ENCODE measurements around the gene AKAP13.

The AKAP13 gene

GRCh38 chr15:85746641-85747040 lies 366.2 kb downstream of the AKAP13 start:
- TF ChIP-seq, protein P1, sequence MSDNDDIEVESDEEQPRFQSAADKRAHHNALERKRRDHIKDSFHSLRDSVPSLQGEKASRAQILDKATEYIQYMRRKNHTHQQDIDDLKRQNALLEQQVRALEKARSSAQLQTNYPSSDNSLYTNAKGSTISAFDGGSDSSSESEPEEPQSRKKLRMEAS (IDR thresholded peaks at IDR 0.05), result no peak
- no peak for TF ChIP-seq TEAD4 (IDR thresholded peaks at IDR 0.05)
- TF ChIP-seq ZBTB7A (IDR thresholded peaks at IDR 0.05; ENCODE audit: low read depth), result no peak
- TF ChIP-seq, protein P2, sequence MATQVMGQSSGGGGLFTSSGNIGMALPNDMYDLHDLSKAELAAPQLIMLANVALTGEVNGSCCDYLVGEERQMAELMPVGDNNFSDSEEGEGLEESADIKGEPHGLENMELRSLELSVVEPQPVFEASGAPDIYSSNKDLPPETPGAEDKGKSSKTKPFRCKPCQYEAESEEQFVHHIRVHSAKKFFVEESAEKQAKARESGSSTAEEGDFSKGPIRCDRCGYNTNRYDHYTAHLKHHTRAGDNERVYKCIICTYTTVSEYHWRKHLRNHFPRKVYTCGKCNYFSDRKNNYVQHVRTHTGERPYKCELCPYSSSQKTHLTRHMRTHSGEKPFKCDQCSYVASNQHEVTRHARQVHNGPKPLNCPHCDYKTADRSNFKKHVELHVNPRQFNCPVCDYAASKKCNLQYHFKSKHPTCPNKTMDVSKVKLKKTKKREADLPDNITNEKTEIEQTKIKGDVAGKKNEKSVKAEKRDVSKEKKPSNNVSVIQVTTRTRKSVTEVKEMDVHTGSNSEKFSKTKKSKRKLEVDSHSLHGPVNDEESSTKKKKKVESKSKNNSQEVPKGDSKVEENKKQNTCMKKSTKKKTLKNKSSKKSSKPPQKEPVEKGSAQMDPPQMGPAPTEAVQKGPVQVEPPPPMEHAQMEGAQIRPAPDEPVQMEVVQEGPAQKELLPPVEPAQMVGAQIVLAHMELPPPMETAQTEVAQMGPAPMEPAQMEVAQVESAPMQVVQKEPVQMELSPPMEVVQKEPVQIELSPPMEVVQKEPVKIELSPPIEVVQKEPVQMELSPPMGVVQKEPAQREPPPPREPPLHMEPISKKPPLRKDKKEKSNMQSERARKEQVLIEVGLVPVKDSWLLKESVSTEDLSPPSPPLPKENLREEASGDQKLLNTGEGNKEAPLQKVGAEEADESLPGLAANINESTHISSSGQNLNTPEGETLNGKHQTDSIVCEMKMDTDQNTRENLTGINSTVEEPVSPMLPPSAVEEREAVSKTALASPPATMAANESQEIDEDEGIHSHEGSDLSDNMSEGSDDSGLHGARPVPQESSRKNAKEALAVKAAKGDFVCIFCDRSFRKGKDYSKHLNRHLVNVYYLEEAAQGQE (IDR thresholded peaks at IDR 0.05; ENCODE audit: low read depth), result no peak
- TF ChIP-seq EGR1 (IDR thresholded peaks at IDR 0.05), result no peak
- no peak for TF ChIP-seq YY1 (IDR thresholded peaks at IDR 0.05; ENCODE audit: low read depth)
- no peak for TF ChIP-seq EP300 (IDR thresholded peaks at IDR 0.05; ENCODE audit: borderline replicate concordance)
- TF ChIP-seq NFIC (IDR thresholded peaks at IDR 0.05), result no peak
- TF ChIP-seq TCF12 (IDR thresholded peaks at IDR 0.05; ENCODE audit: low read depth), result no peak

- TF ChIP-seq YY1 (IDR thresholded peaks at IDR 0.05; ENCODE audit: low read depth) (no peak), USF1 (IDR thresholded peaks at IDR 0.05) (no peak), FOXM1 (IDR thresholded peaks at IDR 0.05; ENCODE audit: borderline replicate concordance, low read depth) (no peak), RAD21 (IDR thresholded peaks at IDR 0.05; ENCODE audit: low read depth) (no peak), TAF1 (IDR thresholded peaks at IDR 0.05; ENCODE audit: low read depth) (no peak), TCF12 (IDR thresholded peaks at IDR 0.05; ENCODE audit: low read depth) (no peak), ZBTB7A (IDR thresholded peaks at IDR 0.05; ENCODE audit: low read depth) (no peak), CEBPB (IDR thresholded peaks at IDR 0.05) (no peak), NFIC (IDR thresholded peaks at IDR 0.05) (no peak), CREB1 (IDR thresholded peaks at IDR 0.05; ENCODE audit: low read depth) (no peak), EP300 (IDR thresholded peaks at IDR 0.05; ENCODE audit: borderline replicate concordance) (no peak), TEAD4 (IDR thresholded peaks at IDR 0.05) (no peak), EGR1 (IDR thresholded peaks at IDR 0.05) (no peak)
- TF ChIP-seq, protein P2 (IDR thresholded peaks at IDR 0.05; ENCODE audit: low read depth), result no peak
- TF ChIP-seq, protein P1 (IDR thresholded peaks at IDR 0.05), result no peak
These were observed 367.8 kb downstream of the AKAP13 start for GRCh38 chr15:85748176-85748575.

DNA sequence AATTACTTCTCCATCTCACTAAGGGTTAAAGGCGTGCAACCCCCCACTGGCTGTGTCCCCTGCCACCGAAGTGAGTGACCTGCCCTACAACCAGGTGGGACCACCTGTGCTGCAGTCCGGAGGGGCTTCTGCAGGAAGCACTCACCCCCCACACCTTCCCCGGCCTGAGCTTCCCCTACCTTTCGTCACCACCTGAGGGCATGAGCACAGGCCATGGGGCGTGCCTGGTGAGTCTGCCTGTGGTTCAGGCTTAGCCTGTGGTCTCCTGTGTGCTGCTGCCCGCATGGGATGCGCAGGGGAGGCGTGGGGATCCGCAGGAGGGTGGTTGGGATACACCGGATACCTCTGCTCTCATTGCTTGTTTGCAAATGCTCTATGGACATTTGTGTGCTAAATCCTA lies 368.3 kb downstream of the AKAP13 start:
- TF ChIP-seq EP300 (IDR thresholded peaks at IDR 0.05; ENCODE audit: borderline replicate concordance) (no peak), TCF12 (IDR thresholded peaks at IDR 0.05; ENCODE audit: low read depth) (no peak), CREB1 (IDR thresholded peaks at IDR 0.05; ENCODE audit: low read depth) (no peak), TAF1 (IDR thresholded peaks at IDR 0.05; ENCODE audit: low read depth) (no peak), ZBTB7A (IDR thresholded peaks at IDR 0.05; ENCODE audit: low read depth) (no peak), EGR1 (IDR thresholded peaks at IDR 0.05) (no peak), YY1 (IDR thresholded peaks at IDR 0.05; ENCODE audit: low read depth) (no peak), NFIC (IDR thresholded peaks at IDR 0.05) (no peak), USF1 (IDR thresholded peaks at IDR 0.05) (no peak), TEAD4 (IDR thresholded peaks at IDR 0.05) (no peak)
- TF ChIP-seq, protein P1 (IDR thresholded peaks at IDR 0.05), result no peak

- TF ChIP-seq NFIC (IDR thresholded peaks at IDR 0.05), result no peak
- TF ChIP-seq EP300 (IDR thresholded peaks at IDR 0.05; ENCODE audit: borderline replicate concordance), result no peak
- no peak for TF ChIP-seq RAD21 (IDR thresholded peaks at IDR 0.05; ENCODE audit: low read depth)
- no peak for TF ChIP-seq CREB1 (IDR thresholded peaks at IDR 0.05; ENCODE audit: low read depth)
- TF ChIP-seq TAF1 (IDR thresholded peaks at IDR 0.05; ENCODE audit: low read depth), result no peak
- TF ChIP-seq EGR1 (IDR thresholded peaks at IDR 0.05), result no peak
- no peak for TF ChIP-seq ZBTB7A (IDR thresholded peaks at IDR 0.05; ENCODE audit: low read depth)
- TF ChIP-seq, protein P1 (IDR thresholded peaks at IDR 0.05), result no peak
- TF ChIP-seq USF1 (IDR thresholded peaks at IDR 0.05), result no peak
- no peak for TF ChIP-seq CEBPB (IDR thresholded peaks at IDR 0.05)
- TF ChIP-seq, protein P2 (IDR thresholded peaks at IDR 0.05; ENCODE audit: low read depth), result no peak
- no peak for TF ChIP-seq TCF12 (IDR thresholded peaks at IDR 0.05; ENCODE audit: low read depth)
These were observed 369.1 kb downstream of the AKAP13 start for GRCh38 chr15:85749261-85750151.
